K562 (cell line): ENCODE measurements around the gene CST6. TPM values are rescaled to one million over a fixed set of nuclear protein-coding genes. Genes with fewer than 3 reads are reported as not detected.

Experiments
- BRD4 ChIP-seq: fragments of 200-600 bp; sonication (generic); IDR thresholded peaks from 2 replicates; pipeline ENCODE4 v1.6.1; 2017; ENCODE audit warnings: inconsistent platforms
- DNMT1 ChIP-seq: fragments of 450-650 bp; IDR thresholded peaks from 2 replicates; pipeline ENCODE4 v1.6.1; 2016; ENCODE audit warnings: antibody characterized with exemption, mild to moderate bottlenecking
- JUN ChIP-seq, 2 experiments: sonication (generic) in 1 of 2; formaldehyde crosslinking in 1 of 2; IDR thresholded peaks; 2 replicates each; pipeline versions ENCODE4 v1.6.1 to v1.8.0; 2012 to 2022; ENCODE audit warnings: borderline replicate concordance in 2 of 2, mild to moderate bottlenecking in 2 of 2, improper control_type of control experiment in 1 of 2, low read depth in 1 of 2, low read length in 1 of 2, missing genetic modification reagents in 1 of 2
- KDM1A ChIP-seq, 2 experiments: fragments of 450-650 bp; IDR thresholded peaks; 2 replicates each; pipeline ENCODE4 v1.6.1; 2016; ENCODE audit warnings: mild to moderate bottlenecking in 2 of 2
- KLF13 ChIP-seq: fragments of 450-650 bp; IDR thresholded peaks from 2 replicates; pipeline ENCODE4 v1.6.1; 2016; ENCODE audit warnings: missing genetic modification characterization, low read depth, mild to moderate bottlenecking, missing compliant biosample characterization, moderate library complexity, borderline replicate concordance
- KLF16 ChIP-seq: IDR thresholded peaks from 2 replicates; pipeline ENCODE4 v1.6.1; 2016; ENCODE audit warnings: antibody characterized with exemption
- MYNN ChIP-seq, 2 experiments: sonication (generic); formaldehyde crosslinking in 1 of 2; IDR thresholded peaks; 2 replicates each; pipeline versions ENCODE4 v1.5.0 to v1.6.1; 2016 to 2020; ENCODE audit warnings: antibody characterized with exemption in 1 of 2, missing genetic modification reagents in 1 of 2
- POLR2B ChIP-seq: fragments of 450-650 bp; IDR thresholded peaks from 2 replicates; pipeline ENCODE4 v1.6.1; 2018; ENCODE audit warnings: low read depth; ENCODE audit not compliant: partially characterized antibody
- POLR2G ChIP-seq: fragments of 200-400 bp; formaldehyde crosslinking; IDR thresholded peaks from 2 replicates; pipeline ENCODE4 v1.6.1; 2017; ENCODE audit warnings: low read depth, mild to moderate bottlenecking, antibody characterized with exemption, low read length, moderate library complexity
- PTRF ChIP-seq: fragments of 450-650 bp; IDR thresholded peaks from 2 replicates; pipeline ENCODE4 v1.6.1; 2016; ENCODE audit warnings: mild to moderate bottlenecking, missing genetic modification characterization, missing compliant biosample characterization
- PURB ChIP-seq: sonication (generic); formaldehyde crosslinking; IDR thresholded peaks from 2 replicates; pipeline ENCODE4 v1.9.0; 2021; ENCODE audit warnings: low read depth, mild to moderate bottlenecking, missing genetic modification reagents
- SMAD1 ChIP-seq: fragments of 150-350 bp; IDR thresholded peaks from 2 replicates; pipeline ENCODE4 v1.6.1; 2014; ENCODE audit warnings: low read length, low read depth; ENCODE audit not compliant: partially characterized antibody
- TCF3 ChIP-seq: sonication (generic); formaldehyde crosslinking; IDR thresholded peaks from 2 replicates; pipeline ENCODE4 v1.4.0; 2020; ENCODE audit warnings: mild to moderate bottlenecking, missing genetic modification reagents
- ZNF707 ChIP-seq: fragments of 250-450 bp; sonication (Bioruptor Pico); conservative IDR thresholded peaks from 2 replicates; pipeline ENCODE4 v1.8.0; 2022; ENCODE audit warnings: inconsistent platforms, mild to moderate bottlenecking, moderate library complexity
- polyA plus RNA-seq, 8 experiments: library from polyadenylated mRNA; depleted of rRNA in 4 of 8; stranded (reverse) in 5 of 8; unstranded in 3 of 8; fragments of >200 nt; fragmentation: Nextera tagmentation in 2 of 8; fragmentation: Illumina TruSeq in 1 of 8; extraction: Ambion mirVana in 2 of 8; extraction: Trizol in 1 of 8; gene quantifications; 2 replicates each; pipeline versions ENCODE4 v1.2.1 to v1.2.3, GENCODE V29; 2011 to 2014; ENCODE audit warnings: inconsistent platforms in 1 of 8, missing spikeins in 1 of 8
- total RNA-seq, 7 experiments: library from RNA; depleted of rRNA in 6 of 7; stranded (reverse); fragments of >200 nt in 6 of 7; fragmentation: Illumina TruSeq in 2 of 7; extraction: Trizol in 2 of 7; gene quantifications; 2 replicates each; pipeline versions ENCODE4 v1.2.1 to v1.2.3, GENCODE V29; 2011 to 2021; ENCODE audit warnings: low replicate concordance in 1 of 7
- TF ChIP-seq, protein P1 (sequence below), 3 experiments: fragments of 200-800 bp in 1 of 3; sonication (Bioruptor generic) in 1 of 3; sonication (generic) in 1 of 3; formaldehyde crosslinking in 1 of 3; IDR thresholded peaks; 2 replicates each; pipeline versions ENCODE4 v1.6.1 to v1.8.0; 2016 to 2022; ENCODE audit warnings: mild to moderate bottlenecking in 2 of 3, missing compliant biosample characterization in 2 of 3, missing genetic modification characterization in 2 of 3, missing genetic modification reagents in 1 of 3
- TF ChIP-seq, protein P2 (sequence below): sonication (generic); formaldehyde crosslinking; IDR thresholded peaks from 2 replicates; pipeline ENCODE4 v1.4.0; 2020; ENCODE audit warnings: mild to moderate bottlenecking, missing genetic modification reagents
- TF ChIP-seq, protein P3 (sequence below): fragments of 150-350 bp; conservative IDR thresholded peaks from 2 replicates; pipeline ENCODE4 v1.6.1; 2014; ENCODE audit warnings: low read length
- TF ChIP-seq, protein P4 (sequence below): fragments of 250-450 bp; sonication (Bioruptor Pico); IDR thresholded peaks from 2 replicates; pipeline ENCODE4 v1.8.0; 2021; ENCODE audit warnings: borderline replicate concordance, mild to moderate bottlenecking, moderate library complexity; ENCODE audit not compliant: poor library complexity, severe bottlenecking
- TF ChIP-seq, protein P5 (sequence below): fragments of 250-450 bp; sonication (Bioruptor Pico); IDR thresholded peaks from 2 replicates; pipeline ENCODE4 v1.6.1; 2021; ENCODE audit warnings: mild to moderate bottlenecking

CST6 gene
- total and polyA plus RNA-seq, 9 of the 15 experiments (the other 6 are each of a cell fraction or from before 2014, with no cell fraction given) = not detected

DNA sequence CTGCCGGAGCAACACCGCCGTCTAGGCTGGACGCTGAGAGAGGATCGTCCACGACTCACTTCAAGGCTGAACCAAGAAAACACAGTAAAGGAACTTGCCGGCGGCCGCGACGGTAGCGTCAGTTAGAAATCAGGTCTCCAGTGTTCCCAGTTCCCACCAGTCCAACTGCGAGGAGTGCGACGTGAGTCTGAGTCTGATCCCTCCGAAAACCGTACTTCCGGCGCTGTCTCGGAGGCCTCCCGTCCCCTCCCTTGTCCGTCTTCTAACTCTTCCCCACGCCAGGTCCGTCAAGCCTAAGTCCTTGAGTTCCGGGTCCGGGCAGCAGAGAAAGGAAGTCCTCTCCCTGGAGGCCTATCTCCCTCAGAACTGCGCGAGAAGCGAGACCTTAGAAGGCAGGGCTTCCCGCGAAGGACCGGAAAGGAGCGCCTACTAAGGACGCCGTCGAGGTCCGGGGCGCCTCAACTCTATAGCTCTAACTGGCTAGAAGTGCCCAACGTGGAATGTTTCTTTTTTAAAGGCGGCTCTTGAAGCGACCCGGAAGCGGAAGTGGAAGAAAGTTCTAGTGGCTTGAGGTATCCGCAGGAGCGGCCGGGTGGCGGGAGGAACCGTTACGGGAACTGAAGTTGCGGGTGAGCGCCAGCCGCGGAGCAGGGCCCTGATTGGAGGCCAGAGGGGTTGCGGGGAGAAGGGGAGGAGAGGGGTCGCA is 9.7 kb upstream of the CST6 start, which contains the start of the genes BANF1 and EIF1AD (continued):
- TF ChIP-seq KLF16 (no peak), KDM1A (IDR thresholded peaks at IDR 0.05) (no peak), SMAD1 (no peak), MYNN (IDR thresholded peaks at IDR 0.05) (peak; percentile 55; the same call in 1 of the 2 replicates), MYNN (CRISPR knock-in tag; IDR thresholded peaks at IDR 0.05) (no peak), KLF13 (peak; percentile 29; the same call in 1 of the 2 replicates), TCF3 (CRISPR knock-in tag) (peak; percentile 39; the same call in 1 of the 2 replicates), POLR2G (peak; percentile 85), DNMT1 (no peak), BRD4 (peak; percentile 92), ZNF707 (CRISPR knock-in tag) (no peak; the same call in 1 of the 2 replicates), JUN (IDR thresholded peaks at IDR 0.05; ENCODE audit: borderline replicate concordance, low read depth, low read length) (0 out of 2 replicates have a peak, but pooled peaks have one; percentile 58), JUN (CRISPR knock-in tag; IDR thresholded peaks at IDR 0.05; ENCODE audit: borderline replicate concordance) (no peak; the same call in 1 of the 2 replicates), POLR2B (peak; percentile 80), PTRF (tag) (no peak), PURB (CRISPR knock-in tag) (no peak)
- TF ChIP-seq, protein P1, sequence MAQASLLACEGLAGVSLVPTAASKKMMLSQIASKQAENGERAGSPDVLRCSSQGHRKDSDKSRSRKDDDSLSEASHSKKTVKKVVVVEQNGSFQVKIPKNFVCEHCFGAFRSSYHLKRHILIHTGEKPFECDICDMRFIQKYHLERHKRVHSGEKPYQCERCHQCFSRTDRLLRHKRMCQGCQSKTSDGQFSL (CRISPR knock-in tag; IDR thresholded peaks at IDR 0.05) = 0 out of 2 replicates have a peak, but pooled peaks have one; percentile 47
- TF ChIP-seq, protein P1 (tag; IDR thresholded peaks at IDR 0.05) = 0 out of 4 replicates have a peak, but pooled peaks of 1 of the 2 experiments have one; percentile 39
- TF ChIP-seq, protein P2, sequence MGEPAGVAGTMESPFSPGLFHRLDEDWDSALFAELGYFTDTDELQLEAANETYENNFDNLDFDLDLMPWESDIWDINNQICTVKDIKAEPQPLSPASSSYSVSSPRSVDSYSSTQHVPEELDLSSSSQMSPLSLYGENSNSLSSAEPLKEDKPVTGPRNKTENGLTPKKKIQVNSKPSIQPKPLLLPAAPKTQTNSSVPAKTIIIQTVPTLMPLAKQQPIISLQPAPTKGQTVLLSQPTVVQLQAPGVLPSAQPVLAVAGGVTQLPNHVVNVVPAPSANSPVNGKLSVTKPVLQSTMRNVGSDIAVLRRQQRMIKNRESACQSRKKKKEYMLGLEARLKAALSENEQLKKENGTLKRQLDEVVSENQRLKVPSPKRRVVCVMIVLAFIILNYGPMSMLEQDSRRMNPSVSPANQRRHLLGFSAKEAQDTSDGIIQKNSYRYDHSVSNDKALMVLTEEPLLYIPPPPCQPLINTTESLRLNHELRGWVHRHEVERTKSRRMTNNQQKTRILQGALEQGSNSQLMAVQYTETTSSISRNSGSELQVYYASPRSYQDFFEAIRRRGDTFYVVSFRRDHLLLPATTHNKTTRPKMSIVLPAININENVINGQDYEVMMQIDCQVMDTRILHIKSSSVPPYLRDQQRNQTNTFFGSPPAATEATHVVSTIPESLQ (CRISPR knock-in tag) = peak; percentile 85; the same call in 1 of the 2 replicates
- TF ChIP-seq, protein P3, sequence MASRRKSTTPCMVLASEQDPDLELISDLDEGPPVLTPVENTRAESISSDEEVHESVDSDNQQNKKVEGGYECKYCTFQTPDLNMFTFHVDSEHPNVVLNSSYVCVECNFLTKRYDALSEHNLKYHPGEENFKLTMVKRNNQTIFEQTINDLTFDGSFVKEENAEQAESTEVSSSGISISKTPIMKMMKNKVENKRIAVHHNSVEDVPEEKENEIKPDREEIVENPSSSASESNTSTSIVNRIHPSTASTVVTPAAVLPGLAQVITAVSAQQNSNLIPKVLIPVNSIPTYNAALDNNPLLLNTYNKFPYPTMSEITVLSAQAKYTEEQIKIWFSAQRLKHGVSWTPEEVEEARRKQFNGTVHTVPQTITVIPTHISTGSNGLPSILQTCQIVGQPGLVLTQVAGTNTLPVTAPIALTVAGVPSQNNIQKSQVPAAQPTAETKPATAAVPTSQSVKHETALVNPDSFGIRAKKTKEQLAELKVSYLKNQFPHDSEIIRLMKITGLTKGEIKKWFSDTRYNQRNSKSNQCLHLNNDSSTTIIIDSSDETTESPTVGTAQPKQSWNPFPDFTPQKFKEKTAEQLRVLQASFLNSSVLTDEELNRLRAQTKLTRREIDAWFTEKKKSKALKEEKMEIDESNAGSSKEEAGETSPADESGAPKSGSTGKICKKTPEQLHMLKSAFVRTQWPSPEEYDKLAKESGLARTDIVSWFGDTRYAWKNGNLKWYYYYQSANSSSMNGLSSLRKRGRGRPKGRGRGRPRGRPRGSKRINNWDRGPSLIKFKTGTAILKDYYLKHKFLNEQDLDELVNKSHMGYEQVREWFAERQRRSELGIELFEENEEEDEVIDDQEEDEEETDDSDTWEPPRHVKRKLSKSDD = peak; percentile 90; the same call in 1 of the 2 replicates
- TF ChIP-seq, protein P4, sequence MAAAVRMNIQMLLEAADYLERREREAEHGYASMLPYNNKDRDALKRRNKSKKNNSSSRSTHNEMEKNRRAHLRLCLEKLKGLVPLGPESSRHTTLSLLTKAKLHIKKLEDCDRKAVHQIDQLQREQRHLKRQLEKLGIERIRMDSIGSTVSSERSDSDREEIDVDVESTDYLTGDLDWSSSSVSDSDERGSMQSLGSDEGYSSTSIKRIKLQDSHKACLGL (CRISPR knock-in tag) = peak; percentile 73
- TF ChIP-seq, protein P5, sequence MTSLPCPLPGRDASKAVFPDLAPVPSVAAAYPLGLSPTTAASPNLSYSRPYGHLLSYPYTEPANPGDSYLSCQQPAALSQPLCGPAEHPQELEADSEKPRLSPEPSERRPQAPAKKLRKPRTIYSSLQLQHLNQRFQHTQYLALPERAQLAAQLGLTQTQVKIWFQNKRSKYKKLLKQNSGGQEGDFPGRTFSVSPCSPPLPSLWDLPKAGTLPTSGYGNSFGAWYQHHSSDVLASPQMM (CRISPR knock-in tag) = no peak
